CD4-positive, alpha-beta T cell (primary cell): ENCODE results near the gene RAPH1. TPM values are rescaled to one million over a fixed set of nuclear protein-coding genes. Genes with fewer than 3 reads are reported as not detected.
"Not testable (repeated sequence)": the region's sequence is repeated elsewhere in the genome, so short reads cannot be mapped to it uniquely, and the experiment has no call there.

ENCODE experiments used
- ATAC-seq: fragments of 200-7000 bp; cut with Tn5 transposase; one replicate; pipeline ENCODE4 v1.10.0; 2022; ENCODE audit warnings: mild to moderate bottlenecking; ENCODE audit not compliant: poor library complexity
- CTCF ChIA-PET: fragments of 350-600 bp; sonication (Branson Sonifier 250); formaldehyde crosslinking; loops from one replicate; lab custom pipeline; 2021; ENCODE audit warnings: antibody characterized with exemption, inconsistent platforms; lab: Charles Lee
- POLR2A ChIA-PET: fragments of 350-600 bp; sonication (Branson Sonifier 250); formaldehyde crosslinking; loops from one replicate; lab custom pipeline; 2021; ENCODE audit warnings: antibody characterized with exemption, inconsistent platforms; lab: Charles Lee
- DNase-seq, 14 experiments: peaks; one replicate each; pipeline ENCODE4 v3.0.0-alpha.2; 2013 to 2020; ENCODE audit warnings: mixed read lengths in 2 of 14
- H3K27ac ChIP-seq, 2 donors: one replicate each; pipeline versions ENCODE4 v1.5.1 to v1.7.0; 2013; ENCODE audit warnings: low read length in 2 of 2, low read depth in 1 of 2, mild to moderate bottlenecking in 1 of 2
- H3K27me3 ChIP-seq, 2 experiments: 1 replicate in 1 of 2; 2 replicates in 1 of 2; pipeline versions ENCODE4 v1.6.1 to v1.7.0; 2013; ENCODE audit warnings: low read length in 2 of 2, control low read depth in 1 of 2, mild to moderate bottlenecking in 1 of 2, moderate library complexity in 1 of 2; ENCODE audit not compliant: insufficient read depth in 2 of 2, control insufficient read depth in 1 of 2
- H3K36me3 ChIP-seq: one replicate; pipeline ENCODE4 v1.6.1; 2013; ENCODE audit warnings: low read length, control low read depth; ENCODE audit not compliant: insufficient read depth
- H3K4me1 ChIP-seq: one replicate; pipeline ENCODE4 v1.6.1; 2013; ENCODE audit warnings: low read length, control low read depth; ENCODE audit not compliant: insufficient read depth
- H3K4me3 ChIP-seq: one replicate; pipeline ENCODE4 v1.5.1; 2013; ENCODE audit warnings: mild to moderate bottlenecking, low read length, moderate library complexity
- H3K9me3 ChIP-seq, 2 experiments: 1 replicate in 1 of 2; 2 replicates in 1 of 2; pipeline versions ENCODE4 v1.6.1 to v1.7.0; 2013; ENCODE audit warnings: low read length in 2 of 2, mild to moderate bottlenecking in 2 of 2, control low read depth in 1 of 2, moderate library complexity in 1 of 2; ENCODE audit not compliant: control insufficient read depth in 1 of 2, insufficient read depth in 1 of 2
- H3K27ac Mint-ChIP-seq: one replicate; pipeline ENCODE4 v1.8.0; 2020; ENCODE audit warnings: mixed read lengths
- H3K27me3 Mint-ChIP-seq: one replicate; pipeline ENCODE4 v1.8.0; 2021; ENCODE audit warnings: mixed read lengths
- H3K36me3 Mint-ChIP-seq: one replicate; pipeline ENCODE4 v1.8.0; 2021; ENCODE audit warnings: low read depth, mixed read lengths
- H3K4me1 Mint-ChIP-seq: one replicate; pipeline ENCODE4 v1.8.0; 2021; ENCODE audit warnings: low read depth, mixed read lengths
- H3K4me3 Mint-ChIP-seq: one replicate; pipeline ENCODE4 v1.8.0; 2020; ENCODE audit warnings: mild to moderate bottlenecking, mixed read lengths
- H3K9me3 Mint-ChIP-seq: one replicate; pipeline ENCODE4 v1.8.0; 2020; ENCODE audit warnings: mixed read lengths
- intact Hi-C, 2 experiments: fragments of 100-400 bp; cut with DNase I in 1 of 2; cut with micrococcal nuclease in 1 of 2; formaldehyde crosslinking; loops; one replicate each; pipeline versions ENCODE4 v1.15.1 to v1.9.0; 2023 to 2025; cut with DNase I, micrococcal nuclease
- total RNA-seq, 174 experiments: library from RNA in 2 of 174; stranded (reverse) in 2 of 174; gene quantifications; one replicate each; pipeline ENCODE4 v1.2.3 and lab custom pipeline; 2021 to 2026
- TF ChIP-seq, protein P1 (sequence below): fragments of 200-600 bp; IDR thresholded peaks from one replicate; pipeline ENCODE4 v1.8.0; 2022; ENCODE audit warnings: antibody characterized with exemption, mild to moderate bottlenecking

Gene RAPH1
- total RNA-seq, 2 experiments from 2014 or later, result 4.3 to 5.8 TPM

GRCh38 chr2:203376173-203376572 lies 158.9 kb downstream of the RAPH1 start:
- no peaks in the 10 kb centered on the region for H3K36me3 ChIP-seq
- no peaks in the 10 kb centered on the region for H3K4me1 ChIP-seq
- ChIA-PET POLR2A (no interaction called here), CTCF (no interaction called here)
- H3K9me3 ChIP-seq, result no peaks in the 10 kb centered on the region
- peak in 1 of 14 experiments; percentile 15 for DNase-seq
- Mint-ChIP-seq H3K9me3 (no peaks in the 10 kb centered on the region), H3K4me1 (peaks cover 8% of the 10 kb centered on the region), H3K27me3 (no peaks in the 10 kb centered on the region), H3K27ac (no peak overlapping the region), H3K4me3 (no peak overlapping the region), H3K36me3 (peaks cover 25% of the 10 kb centered on the region)
- no peak overlapping the region for H3K4me3 ChIP-seq
- intact Hi-C loops, result no loop called here
- H3K27ac ChIP-seq, result no peak overlapping the region
- H3K27me3 ChIP-seq, result no peaks in the 10 kb centered on the region
- TF ChIP-seq, protein P1, sequence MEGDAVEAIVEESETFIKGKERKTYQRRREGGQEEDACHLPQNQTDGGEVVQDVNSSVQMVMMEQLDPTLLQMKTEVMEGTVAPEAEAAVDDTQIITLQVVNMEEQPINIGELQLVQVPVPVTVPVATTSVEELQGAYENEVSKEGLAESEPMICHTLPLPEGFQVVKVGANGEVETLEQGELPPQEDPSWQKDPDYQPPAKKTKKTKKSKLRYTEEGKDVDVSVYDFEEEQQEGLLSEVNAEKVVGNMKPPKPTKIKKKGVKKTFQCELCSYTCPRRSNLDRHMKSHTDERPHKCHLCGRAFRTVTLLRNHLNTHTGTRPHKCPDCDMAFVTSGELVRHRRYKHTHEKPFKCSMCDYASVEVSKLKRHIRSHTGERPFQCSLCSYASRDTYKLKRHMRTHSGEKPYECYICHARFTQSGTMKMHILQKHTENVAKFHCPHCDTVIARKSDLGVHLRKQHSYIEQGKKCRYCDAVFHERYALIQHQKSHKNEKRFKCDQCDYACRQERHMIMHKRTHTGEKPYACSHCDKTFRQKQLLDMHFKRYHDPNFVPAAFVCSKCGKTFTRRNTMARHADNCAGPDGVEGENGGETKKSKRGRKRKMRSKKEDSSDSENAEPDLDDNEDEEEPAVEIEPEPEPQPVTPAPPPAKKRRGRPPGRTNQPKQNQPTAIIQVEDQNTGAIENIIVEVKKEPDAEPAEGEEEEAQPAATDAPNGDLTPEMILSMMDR, result no peak
- no peak for ATAC-seq

DNA sequence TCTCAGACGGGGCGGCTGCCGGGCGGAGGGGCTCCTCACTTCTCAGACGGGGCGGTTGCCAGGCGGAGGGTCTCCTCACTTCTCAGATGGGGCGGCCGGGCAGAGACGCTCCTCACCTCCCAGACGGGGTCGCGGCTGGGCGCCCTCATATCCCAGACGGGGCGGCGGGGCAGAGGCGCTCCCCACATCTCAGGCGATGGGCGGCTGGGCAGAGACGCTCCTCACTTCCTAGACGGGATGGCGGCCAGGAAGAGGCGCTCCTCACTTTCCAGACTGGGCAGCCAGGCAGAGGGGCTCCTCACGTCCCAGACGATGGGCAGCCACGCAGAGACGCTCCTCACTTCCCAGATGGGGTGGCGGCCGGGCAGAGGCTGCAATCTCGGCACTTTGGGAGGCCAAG lies 162.4 kb downstream of the RAPH1 start:
- H3K27ac ChIP-seq, ATAC-seq, intact Hi-C loops, CTCF ChIA-PET, H3K9me3 ChIP-seq, H3K27ac Mint-ChIP-seq, H3K27me3 ChIP-seq, H3K27me3 Mint-ChIP-seq, DNase-seq, H3K36me3 ChIP-seq, H3K4me1 Mint-ChIP-seq, H3K4me1 ChIP-seq, H3K4me3 Mint-ChIP-seq, POLR2A ChIA-PET, H3K9me3 Mint-ChIP-seq, H3K4me3 ChIP-seq: not testable (repeated sequence)
- peaks cover 40% of the 10 kb centered on the region for H3K36me3 Mint-ChIP-seq

- Histone ChIP-seq H3K4me1 (no peaks in the 10 kb centered on the region), H3K4me3 (no peak overlapping the region), H3K27ac (no peak overlapping the region), H3K27me3 (no peaks in the 10 kb centered on the region), H3K36me3 (peaks cover 7% of the 10 kb centered on the region), H3K9me3 (no peaks in the 10 kb centered on the region)
- Mint-ChIP-seq H3K9me3 (no peaks in the 10 kb centered on the region), H3K4me1 (peaks cover under 1% of the 10 kb centered on the region), H3K27ac (no peak overlapping the region), H3K4me3 (no peak overlapping the region), H3K36me3 (peaks cover 34% of the 10 kb centered on the region), H3K27me3 (no peaks in the 10 kb centered on the region)
- POLR2A ChIA-PET, result no interaction called here
- DNase-seq (no peak), ATAC-seq (no peak)
- intact Hi-C loops, result no loop called here
- TF ChIP-seq, protein P1, result no peak
- CTCF ChIA-PET, result no interaction called here
These were observed 168.2 kb downstream of the RAPH1 start for GRCh38 chr2:203366639-203367466.
